Astrocyte of the cerebellum (primary cell): ENCODE results near the gene GALNT14.

Experiments
- DNase-seq: peaks from one replicate; pipeline ENCODE4 v3.0.0-alpha.2; 2011; ENCODE audit warnings: low read depth
- H3K4me3 ChIP-seq: 2 replicates; pipeline ENCODE4 v1.5.1; 2011; ENCODE audit warnings: mild to moderate bottlenecking, low read depth, low read length, moderate library complexity
- in situ Hi-C: cut with HindIII; loops from 2 replicates; pipeline ENCODE4 v1.10.0; 2017; ENCODE audit warnings: low sequenced_read_pairs
- TF ChIP-seq, protein P1 (sequence below): IDR thresholded peaks from 2 replicates; pipeline ENCODE4 v1.5.1; 2012; ENCODE audit warnings: low read length, low read depth, moderate library complexity, mild to moderate bottlenecking; ENCODE audit errors: missing control alignments

Gene GALNT14

DNA sequence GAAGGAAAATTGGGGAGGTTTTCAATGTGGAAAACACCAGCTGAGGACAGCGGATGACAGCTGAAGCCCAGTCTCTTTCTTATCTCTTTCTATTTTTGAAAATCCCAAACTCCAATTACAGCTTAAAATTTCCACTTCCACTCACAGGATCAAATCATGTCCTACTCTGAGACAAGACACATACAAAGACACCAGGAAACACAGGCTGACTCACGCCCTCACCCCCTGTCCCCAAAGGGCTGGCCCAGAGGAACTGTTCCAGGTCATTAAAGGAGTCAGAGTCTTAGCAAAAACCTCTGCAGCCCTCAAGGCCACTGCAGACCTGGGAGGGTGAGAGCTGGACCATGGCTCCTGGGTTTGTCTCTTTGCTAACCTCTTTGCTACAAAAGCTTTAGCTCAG is 187.9 kb downstream of the GALNT14 start:
- H3K4me3 ChIP-seq, result no peak overlapping the region
- in situ Hi-C loops, result no loop called here
- TF ChIP-seq, protein P1, sequence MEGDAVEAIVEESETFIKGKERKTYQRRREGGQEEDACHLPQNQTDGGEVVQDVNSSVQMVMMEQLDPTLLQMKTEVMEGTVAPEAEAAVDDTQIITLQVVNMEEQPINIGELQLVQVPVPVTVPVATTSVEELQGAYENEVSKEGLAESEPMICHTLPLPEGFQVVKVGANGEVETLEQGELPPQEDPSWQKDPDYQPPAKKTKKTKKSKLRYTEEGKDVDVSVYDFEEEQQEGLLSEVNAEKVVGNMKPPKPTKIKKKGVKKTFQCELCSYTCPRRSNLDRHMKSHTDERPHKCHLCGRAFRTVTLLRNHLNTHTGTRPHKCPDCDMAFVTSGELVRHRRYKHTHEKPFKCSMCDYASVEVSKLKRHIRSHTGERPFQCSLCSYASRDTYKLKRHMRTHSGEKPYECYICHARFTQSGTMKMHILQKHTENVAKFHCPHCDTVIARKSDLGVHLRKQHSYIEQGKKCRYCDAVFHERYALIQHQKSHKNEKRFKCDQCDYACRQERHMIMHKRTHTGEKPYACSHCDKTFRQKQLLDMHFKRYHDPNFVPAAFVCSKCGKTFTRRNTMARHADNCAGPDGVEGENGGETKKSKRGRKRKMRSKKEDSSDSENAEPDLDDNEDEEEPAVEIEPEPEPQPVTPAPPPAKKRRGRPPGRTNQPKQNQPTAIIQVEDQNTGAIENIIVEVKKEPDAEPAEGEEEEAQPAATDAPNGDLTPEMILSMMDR, result no peak
- no peak for DNase-seq

DNA sequence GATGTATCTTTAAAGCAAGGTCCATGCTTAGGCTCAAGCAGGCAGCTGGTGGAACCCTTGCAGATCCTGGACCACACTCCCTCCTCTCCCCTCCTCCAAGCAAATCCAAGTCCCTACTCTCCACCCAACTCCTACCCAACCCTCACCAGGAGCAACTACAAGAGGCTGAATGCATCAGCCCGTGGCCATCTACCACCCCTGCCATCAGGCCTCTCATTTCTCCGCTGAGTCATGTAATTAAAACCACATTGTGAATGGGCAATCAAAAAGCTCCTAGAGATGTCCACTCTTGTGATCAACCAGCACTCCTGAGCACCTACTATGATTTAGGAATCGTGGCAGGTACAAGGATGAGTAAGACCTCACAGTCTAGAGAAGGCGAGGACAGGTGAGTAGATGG is 188.8 kb downstream of the GALNT14 start:
- in situ Hi-C loops, result no loop called here
- H3K4me3 ChIP-seq, result no peak overlapping the region
- no peak for DNase-seq
- TF ChIP-seq, protein P1, result no peak

DNA sequence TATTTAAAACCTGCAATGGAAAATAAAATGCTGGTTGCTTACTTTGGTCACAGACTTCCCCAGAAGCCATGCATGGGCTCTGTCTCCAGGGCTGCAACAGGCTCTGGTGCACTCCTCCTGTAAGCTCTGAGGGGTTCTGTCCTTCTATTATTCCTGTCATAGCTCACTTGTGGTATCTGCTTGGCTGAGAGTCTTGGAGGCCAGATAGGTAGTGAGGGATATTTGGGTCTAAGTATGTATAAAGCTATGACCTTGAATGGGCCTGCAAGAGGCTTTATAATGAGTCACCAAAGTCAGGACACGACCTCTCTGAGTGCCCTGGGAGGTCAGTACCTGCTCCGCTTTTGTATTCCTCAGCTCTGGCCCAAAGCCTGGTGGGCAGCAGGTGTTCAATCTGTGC is 189.4 kb downstream of the GALNT14 start:
- TF ChIP-seq, protein P1, result no peak
- in situ Hi-C loops, result no loop called here
- no peak for DNase-seq
- H3K4me3 ChIP-seq, result no peak overlapping the region

DNA sequence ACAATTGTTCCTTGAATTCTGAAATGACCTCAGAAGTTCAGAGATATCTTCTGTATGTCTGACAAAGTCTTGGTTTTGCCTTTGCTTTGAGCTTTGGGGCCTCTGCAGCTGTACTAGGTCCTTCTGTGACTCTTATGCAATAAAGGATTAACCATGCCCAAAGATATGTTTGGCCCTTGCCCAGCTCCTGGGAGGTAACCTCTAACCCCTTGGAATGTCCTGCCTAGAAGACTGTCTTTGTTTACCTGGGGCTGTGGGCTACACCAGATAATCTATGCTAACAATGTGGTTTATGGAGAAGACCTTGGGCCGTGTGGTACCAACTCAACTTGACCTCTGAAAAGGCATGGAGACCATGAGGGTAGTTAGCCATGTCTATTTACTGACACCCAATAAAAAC is 190.1 kb downstream of the GALNT14 start:
- TF ChIP-seq, protein P1, result no peak
- DNase-seq, result no peak
- in situ Hi-C loops, result no loop called here
- H3K4me3 ChIP-seq, result no peak overlapping the region

DNA sequence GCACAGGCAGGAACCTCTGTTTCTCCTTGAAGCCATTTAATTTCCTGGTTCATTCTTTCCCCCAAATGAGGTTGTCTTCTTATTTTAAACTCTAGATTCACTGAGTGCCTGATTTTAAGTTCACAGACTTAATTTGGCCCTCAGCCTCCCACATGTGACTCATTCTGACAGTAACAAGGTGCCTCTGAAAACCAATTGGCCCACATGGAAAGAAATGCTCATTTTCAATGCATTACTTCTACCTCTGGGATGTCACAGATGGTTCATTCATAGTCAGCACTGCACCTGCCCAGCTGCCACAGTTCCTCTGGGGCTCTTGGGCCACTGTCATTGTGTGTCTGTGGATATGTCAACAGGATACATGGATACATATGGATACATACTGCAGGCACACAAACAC is 190.6 kb downstream of the GALNT14 start:
- no peak overlapping the region for H3K4me3 ChIP-seq
- TF ChIP-seq, protein P1, result no peak
- no peak for DNase-seq
- in situ Hi-C loops, result no loop called here

DNA sequence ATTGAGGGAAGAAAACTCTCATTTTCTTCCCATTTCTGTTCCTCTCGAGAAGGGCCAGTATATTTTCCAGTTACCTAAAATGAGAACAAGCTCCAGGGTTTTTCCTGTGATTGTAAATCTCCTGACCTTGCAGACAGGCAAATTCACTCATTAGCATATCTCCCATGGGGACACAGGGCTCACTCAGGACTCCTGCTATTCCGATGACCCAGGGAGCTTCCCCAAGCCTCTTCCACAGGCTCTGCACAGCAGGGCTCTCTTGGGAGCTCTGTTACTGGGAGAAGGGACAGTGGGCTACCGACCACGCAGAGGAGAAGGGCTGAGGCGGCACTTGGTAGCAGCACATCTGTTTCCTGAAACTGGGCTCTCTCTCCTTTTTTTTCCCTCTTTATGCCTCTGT is 195.8 kb downstream of the GALNT14 start:
- H3K4me3 ChIP-seq, result no peak overlapping the region
- no peak for DNase-seq
- in situ Hi-C loops, result no loop called here
- TF ChIP-seq, protein P1, result no peak

DNA sequence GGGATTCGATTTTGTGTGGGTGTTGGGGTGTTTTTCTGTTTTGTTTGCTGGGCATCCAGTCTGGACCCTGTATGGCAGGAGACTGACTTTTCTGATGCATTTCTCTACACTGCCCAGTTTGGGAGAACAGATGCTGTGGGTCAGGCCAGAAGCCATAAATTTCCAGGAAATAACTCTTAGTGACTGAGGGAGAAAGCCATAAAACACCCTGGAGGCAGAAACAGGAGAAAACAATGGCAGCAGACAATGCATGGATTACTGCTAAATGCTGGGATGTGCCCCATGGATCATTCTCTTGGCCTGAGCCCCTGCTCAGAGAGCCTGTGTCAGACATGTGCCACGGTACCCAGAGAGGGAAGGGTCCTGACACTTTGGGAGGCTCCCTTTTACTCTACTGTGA is 197.4 kb downstream of the GALNT14 start:
- in situ Hi-C loops, result no loop called here
- TF ChIP-seq, protein P1, result no peak
- no peak for DNase-seq
- H3K4me3 ChIP-seq, result no peak overlapping the region
